Measurements from ENCODE around the gene COBL. TPM values are rescaled to one million over a fixed set of nuclear protein-coding genes. Genes with fewer than 3 reads are reported as not detected.

Gene COBL
- total RNA-seq, 4 donors from 2014 or later: 17.2 to 59.7 (median 31.0) TPM

- ATAC-seq: no peak
- H3K27me3 ChIP-seq: no peaks in the 10 kb centered on the region
- H3K4me3 ChIP-seq: no peak overlapping the region
- no peak for TF ChIP-seq POLR2AphosphoS5 (IDR thresholded peaks at IDR 0.05)
- TF ChIP-seq POLR2A (IDR thresholded peaks at IDR 0.05): no peak
- no peak for TF ChIP-seq EP300 (IDR thresholded peaks at IDR 0.05)
- TF ChIP-seq CTCF (IDR thresholded peaks at IDR 0.05): no peak
- H3K9me3 ChIP-seq: no peaks in the 10 kb centered on the region
- H3K4me1 ChIP-seq: peaks cover 0 to 22% (median 0%) of the 10 kb centered on the region in 3 donors
- no peak overlapping the region for H3K27ac ChIP-seq
- peaks cover 0 to 3% of the 10 kb centered on the region in 2 donors for H3K36me3 ChIP-seq
- 71 to 88% methylated on average over 5 to 6 of the region's 6 CpGs for WGBS, 2 donors (ENCODE audit: low coverage in 1 of 2)
These were observed 154.7 kb downstream of the COBL start for GRCh38 chr7:51161937-51162336.

GRCh38 chr7:51160990-51161615 lies 155.5 kb downstream of the COBL start:
- Histone ChIP-seq H3K36me3 (peaks cover 0 to 3% of the 10 kb centered on the region in 2 donors), H3K4me3 (no peak overlapping the region), H3K9me3 (no peaks in the 10 kb centered on the region), H3K27me3 (no peaks in the 10 kb centered on the region), H3K27ac (peak overlapping the region in 1 of 4 donors; percentile 7), H3K4me1 (peaks cover 0 to 22% (median 0%) of the 10 kb centered on the region in 3 donors)
- ATAC-seq: peak; percentile 71
- TF ChIP-seq POLR2AphosphoS5 (IDR thresholded peaks at IDR 0.05): peak; percentile 26
- peak; percentile 84 to 97 (median 88) for TF ChIP-seq CTCF (IDR thresholded peaks at IDR 0.05)
- no peak for TF ChIP-seq POLR2A (IDR thresholded peaks at IDR 0.05)
- TF ChIP-seq EP300 (IDR thresholded peaks at IDR 0.05): no peak
- WGBS, 2 donors (ENCODE audit: low coverage in 1 of 2): 7 to 26% methylated on average over 7 to 9 of the region's 9 CpGs

- no peak for ATAC-seq
- H3K4me1 ChIP-seq: peaks cover 0 to 22% (median 0%) of the 10 kb centered on the region in 3 donors
- TF ChIP-seq CTCF (IDR thresholded peaks at IDR 0.05) (no peak), POLR2A (IDR thresholded peaks at IDR 0.05) (no peak), EP300 (IDR thresholded peaks at IDR 0.05) (no peak)
- H3K27ac ChIP-seq: peak overlapping the region in 1 of 4 donors; percentile 7
- peaks cover 0 to 3% of the 10 kb centered on the region in 2 donors for H3K36me3 ChIP-seq
- H3K27me3 ChIP-seq: no peaks in the 10 kb centered on the region
- no peak overlapping the region for H3K4me3 ChIP-seq
- no peaks in the 10 kb centered on the region for H3K9me3 ChIP-seq
- 34 to 63% methylated on average over 3 to 6 of the region's 6 CpGs for WGBS, 2 donors (ENCODE audit: low coverage in 1 of 2)
These were observed 156.2 kb downstream of the COBL start for GRCh38 chr7:51160411-51160810.

GRCh38 chr7:51158742-51159445 lies 157.7 kb downstream of the COBL start:
- WGBS, 2 donors (ENCODE audit: low coverage in 1 of 2): 73 to 83% methylated on average over 7 to 12 of the region's 36 CpGs
- H3K36me3 ChIP-seq: peaks cover 0 to 3% of the 10 kb centered on the region in 2 donors
- no peak for ATAC-seq
- H3K4me1 ChIP-seq: peaks cover 0 to 22% (median 0%) of the 10 kb centered on the region in 3 donors
- no peak overlapping the region for H3K4me3 ChIP-seq
- H3K27ac ChIP-seq: no peak overlapping the region
- H3K27me3 ChIP-seq: no peaks in the 10 kb centered on the region
- TF ChIP-seq EP300 (IDR thresholded peaks at IDR 0.05): no peak
- TF ChIP-seq POLR2A (IDR thresholded peaks at IDR 0.05): no peak
- no peak for TF ChIP-seq CTCF (IDR thresholded peaks at IDR 0.05)
- TF ChIP-seq POLR2AphosphoS5 (IDR thresholded peaks at IDR 0.05): no peak
- H3K9me3 ChIP-seq: no peaks in the 10 kb centered on the region
